DOHH2 (cell line): ENCODE measurements around the gene SNTA1.

Experiments
- H3F3A ChIP-seq: fragments of 200-600 bp; sonication (generic), shearing (Covaris generic); 2 replicates; pipeline ENCODE4 v1.6.0; 2016; ENCODE audit warnings: antibody characterized with exemption, mild to moderate bottlenecking; ENCODE audit not compliant: control insufficient read depth, insufficient read depth
- H3K27ac ChIP-seq: fragments of 200-600 bp; sonication (generic); 2 replicates; pipeline ENCODE4 v1.5.1; 2014; ENCODE audit warnings: low read depth, mild to moderate bottlenecking, low read length, moderate library complexity
- H3K27me3 ChIP-seq: fragments of 200-600 bp; sonication (generic); 2 replicates; pipeline ENCODE4 v1.6.1; 2014; ENCODE audit warnings: mild to moderate bottlenecking, low read length, mixed read lengths; ENCODE audit not compliant: control insufficient read depth
- H3K36me3 ChIP-seq: fragments of 200-600 bp; sonication (generic); 2 replicates; pipeline ENCODE4 v1.6.1; 2014; ENCODE audit warnings: mild to moderate bottlenecking, low read length, moderate library complexity, mixed read lengths; ENCODE audit not compliant: control insufficient read depth
- H3K4me1 ChIP-seq: fragments of 200-600 bp; sonication (generic); 2 replicates; pipeline ENCODE4 v1.6.1; 2014; ENCODE audit warnings: mild to moderate bottlenecking, low read length, mixed read lengths; ENCODE audit not compliant: control insufficient read depth
- H3K4me2 ChIP-seq: fragments of 200-600 bp; sonication (generic); 2 replicates; pipeline ENCODE4 v1.6.0; 2014; ENCODE audit warnings: mild to moderate bottlenecking, low read length, moderate library complexity
- H3K4me3 ChIP-seq: fragments of 200-600 bp; sonication (generic); 2 replicates; pipeline ENCODE4 v1.5.1; 2014; ENCODE audit warnings: mild to moderate bottlenecking, low read length, mixed read lengths
- H3K79me2 ChIP-seq: fragments of 200-600 bp; sonication (generic); 2 replicates; pipeline ENCODE4 v1.6.1; 2014; ENCODE audit warnings: mild to moderate bottlenecking, low read length, mixed read lengths; ENCODE audit not compliant: control insufficient read depth
- H3K9me2 ChIP-seq: fragments of 200-600 bp; sonication (generic); replicated peaks from 2 replicates; pipeline ENCODE4 v1.6.1; 2014; ENCODE audit warnings: mild to moderate bottlenecking, low read length, mixed read lengths; ENCODE audit not compliant: control insufficient read depth
- H3K9me3 ChIP-seq: fragments of 200-600 bp; sonication (generic); 2 replicates; pipeline ENCODE4 v1.6.1; 2014; ENCODE audit warnings: antibody characterized with exemption, low read length, mixed read lengths; ENCODE audit not compliant: control insufficient read depth, insufficient read depth
- H4K20me1 ChIP-seq: fragments of 200-600 bp; sonication (generic); 2 replicates; pipeline ENCODE4 v1.6.0; 2014; ENCODE audit warnings: low read depth, mild to moderate bottlenecking, antibody characterized with exemption, low read length, moderate library complexity; ENCODE audit not compliant: control insufficient read depth, insufficient read depth
- CTCF ChIP-seq: fragments of 200-600 bp; sonication (generic); IDR thresholded peaks from one replicate; pipeline ENCODE4 v1.5.1; 2014; ENCODE audit warnings: antibody characterized with exemption, mild to moderate bottlenecking, low read depth, low read length; ENCODE audit not compliant: poor library complexity, severe bottlenecking
- EZH2phosphoT487 ChIP-seq: fragments of 200-600 bp; sonication (generic); IDR thresholded peaks from 2 replicates; pipeline ENCODE4 v1.6.1; 2017; ENCODE audit warnings: borderline replicate concordance, mild to moderate bottlenecking, antibody characterized with exemption, low read length, moderate library complexity, mixed read lengths

The SNTA1 gene

GRCh38 chr20:33408313-33408712 lies 35.2 kb downstream of the SNTA1 start:
- Histone ChIP-seq H3K9me2 (no peaks in the 10 kb centered on the region), H3K4me2 (peak overlapping the region; percentile 61), H3K36me3 (peaks cover 25% of the 10 kb centered on the region), H3F3A (peaks cover 9% of the 10 kb centered on the region; the same call in 1 of the 2 replicates), H3K27ac (no peak overlapping the region), H3K4me1 (peaks cover 24% of the 10 kb centered on the region), H3K27me3 (no peaks in the 10 kb centered on the region), H3K4me3 (no peak overlapping the region), H3K9me3 (no peaks in the 10 kb centered on the region), H4K20me1 (no peaks in the 10 kb centered on the region), H3K79me2 (0 out of 2 replicates have a peak, but pooled peaks cover 2% of the 10 kb centered on the region)
- no peak for TF ChIP-seq EZH2phosphoT487
- no peak for TF ChIP-seq CTCF

- no peak overlapping the region for H3K4me3 ChIP-seq
- no peaks in the 10 kb centered on the region for H3K27me3 ChIP-seq
- H3K27ac ChIP-seq = no peak overlapping the region
- H3F3A ChIP-seq = peaks cover 9% of the 10 kb centered on the region; the same call in 1 of the 2 replicates
- H3K36me3 ChIP-seq = peaks cover 25% of the 10 kb centered on the region
- H3K4me2 ChIP-seq = peak overlapping the region; percentile 61; the same call in 1 of the 2 replicates
- H3K79me2 ChIP-seq = peaks cover 2% of the 10 kb centered on the region; the same call in 1 of the 2 replicates
- H3K4me1 ChIP-seq = peaks cover 24% of the 10 kb centered on the region
- no peaks in the 10 kb centered on the region for H4K20me1 ChIP-seq
- H3K9me2 ChIP-seq = no peaks in the 10 kb centered on the region
- TF ChIP-seq CTCF (no peak), EZH2phosphoT487 (no peak)
- no peaks in the 10 kb centered on the region for H3K9me3 ChIP-seq
These were observed 35.8 kb downstream of the SNTA1 start for GRCh38 chr20:33407796-33408195.

- Histone ChIP-seq H3F3A (peaks cover 9% of the 10 kb centered on the region; the same call in 1 of the 2 replicates), H3K9me3 (no peaks in the 10 kb centered on the region), H4K20me1 (no peaks in the 10 kb centered on the region), H3K4me1 (peaks cover 29% of the 10 kb centered on the region), H3K27me3 (no peaks in the 10 kb centered on the region), H3K4me2 (no peak overlapping the region), H3K27ac (no peak overlapping the region), H3K79me2 (peaks cover 8% of the 10 kb centered on the region), H3K4me3 (no peak overlapping the region), H3K36me3 (peaks cover 25% of the 10 kb centered on the region), H3K9me2 (no peaks in the 10 kb centered on the region)
- TF ChIP-seq CTCF (no peak), EZH2phosphoT487 (no peak)
These were observed 36.3 kb downstream of the SNTA1 start for GRCh38 chr20:33407251-33407650.

GRCh38 chr20:33404281-33404680 lies 39.3 kb downstream of the SNTA1 start:
- Histone ChIP-seq H3K4me2 (no peak overlapping the region), H3K4me1 (peaks cover 38% of the 10 kb centered on the region), H3K27me3 (no peaks in the 10 kb centered on the region), H3K9me3 (no peaks in the 10 kb centered on the region), H4K20me1 (peaks cover 15% of the 10 kb centered on the region; the same call in 1 of the 2 replicates), H3K27ac (no peak overlapping the region), H3K9me2 (no peaks in the 10 kb centered on the region), H3K36me3 (peaks cover 24% of the 10 kb centered on the region), H3K4me3 (no peak overlapping the region), H3K79me2 (peaks cover 37% of the 10 kb centered on the region), H3F3A (peaks cover 8% of the 10 kb centered on the region; the same call in 1 of the 2 replicates)
- no peak for TF ChIP-seq EZH2phosphoT487
- TF ChIP-seq CTCF = no peak
